NCI-H82 (cell line): ENCODE data around the gene TXLNB.

Experiments
- DNase-seq: peaks from one replicate; lab custom pipeline; 2025; lab: John Stamatoyannopoulos, UW

The TXLNB gene

DNA sequence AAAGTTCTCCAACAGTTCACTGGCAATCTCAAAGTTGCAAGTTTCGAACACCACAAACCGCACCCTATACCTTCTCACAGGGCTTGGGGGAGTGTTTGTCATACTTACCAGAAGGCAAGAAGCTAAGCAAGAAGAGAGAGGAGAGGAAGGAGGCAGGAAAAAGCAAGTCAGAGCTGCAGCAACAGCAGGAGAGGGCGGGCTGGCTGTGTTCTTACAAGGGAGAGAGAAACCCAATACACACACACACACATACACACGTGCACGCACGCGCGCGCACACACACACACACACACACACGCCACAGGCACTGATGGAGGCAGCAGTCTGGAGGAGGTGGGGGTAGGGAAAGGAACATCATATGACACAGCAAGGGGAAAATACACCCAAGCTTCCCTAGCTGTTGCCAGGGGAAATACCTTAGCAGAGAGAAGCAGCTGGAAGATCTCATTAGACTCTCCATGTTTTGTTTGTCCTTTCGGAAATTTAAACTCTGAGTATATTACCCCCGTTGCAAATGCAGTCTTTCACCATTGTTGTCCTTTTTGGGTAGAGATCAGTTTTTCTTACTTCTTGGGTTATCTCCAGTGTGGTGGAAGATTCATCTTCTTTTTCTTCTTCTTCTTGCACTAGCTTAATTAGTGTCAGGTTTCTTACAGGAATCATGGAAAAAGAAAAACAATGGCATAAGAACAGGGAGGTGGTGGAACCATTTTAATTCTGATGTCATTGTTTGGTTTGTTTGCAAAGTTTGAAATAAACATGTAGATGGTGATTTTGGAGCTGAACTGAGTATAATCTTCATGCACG lies at the start of gene TXLNB:
Gene TXLNB (minus strand): TSS at position 186 of the 807 bp plus-strand sequence. CDS start 3,099 bp downstream, outside the sequence.
- DNase-seq = peak; percentile 33

DNA sequence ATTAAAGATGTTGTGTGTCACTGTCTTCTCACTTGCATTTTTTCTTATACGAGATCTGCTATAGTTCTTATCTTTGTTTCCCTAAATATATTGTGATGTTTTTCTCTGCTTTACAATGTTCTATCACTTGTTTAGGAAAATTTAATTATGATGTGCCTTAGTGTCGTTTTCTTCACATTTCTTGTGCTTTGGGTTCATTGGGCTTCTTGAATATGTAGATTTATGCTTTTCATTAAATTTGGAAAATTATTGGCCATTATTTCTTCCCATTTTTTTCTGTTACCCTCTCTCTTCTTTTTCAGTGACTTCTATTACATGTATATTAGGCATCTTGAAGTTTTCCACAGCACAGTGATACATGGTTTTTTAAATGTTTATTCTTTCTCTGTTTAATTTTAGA lies 49.3 kb upstream of the TXLNB start:
- no peak for DNase-seq

DNA sequence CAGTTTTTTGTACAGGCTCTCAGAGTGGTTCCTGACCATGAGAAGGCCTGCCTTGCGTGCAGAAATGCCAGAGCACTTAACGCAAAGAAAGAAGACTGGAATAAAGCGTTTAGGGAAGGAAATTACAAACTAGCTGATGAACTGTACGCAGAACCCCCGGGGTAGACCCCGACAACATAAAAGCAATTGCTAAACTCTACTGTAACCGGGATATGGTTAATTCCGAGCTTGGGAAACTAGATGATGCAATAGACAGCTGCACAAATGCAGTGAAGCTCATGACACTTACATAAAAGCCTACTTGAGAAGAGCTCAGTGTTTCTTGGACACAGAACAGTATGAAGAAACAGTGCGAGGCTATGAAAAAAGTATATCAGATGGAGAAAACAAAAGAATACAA lies 47.0 kb upstream of the TXLNB start:
- no peak for DNase-seq

DNA sequence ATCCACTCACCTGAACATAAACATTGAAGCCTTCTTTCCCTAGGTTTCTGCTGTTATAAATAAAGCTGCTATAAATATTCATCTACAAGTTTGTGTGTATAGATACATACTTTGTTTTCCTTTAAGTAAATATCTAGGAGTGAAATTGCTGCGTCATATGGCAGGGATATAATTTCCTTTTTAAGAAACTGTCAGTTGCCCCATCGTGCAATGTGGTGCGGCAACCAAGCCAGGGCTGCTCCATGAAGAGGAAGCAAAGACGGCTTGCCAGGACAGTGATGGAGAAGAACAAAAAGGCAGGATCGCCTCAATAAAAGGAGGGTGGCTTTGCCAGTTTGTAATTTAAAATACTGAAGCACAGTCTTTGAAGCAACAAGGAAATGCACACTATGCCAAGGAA lies 46.0 kb upstream of the TXLNB start:
- no peak for DNase-seq

DNA sequence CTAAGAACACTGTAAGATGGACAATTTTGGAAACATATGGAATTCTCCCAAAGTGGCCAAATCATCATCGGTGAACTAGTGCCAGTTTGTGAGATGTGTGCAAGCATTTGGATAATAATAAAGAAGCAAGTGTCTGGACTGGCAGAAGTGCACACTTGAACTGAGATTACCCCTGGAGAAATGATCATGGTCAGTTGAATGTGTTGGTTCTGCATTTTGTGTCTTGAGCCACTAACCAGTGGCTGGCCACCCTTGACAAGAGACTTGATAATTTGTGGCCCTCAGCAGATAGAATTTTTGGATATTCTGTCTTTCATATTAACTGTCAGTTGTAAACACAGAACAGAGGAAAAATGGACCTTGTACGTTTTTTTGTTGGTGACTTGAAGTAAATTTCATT lies 45.2 kb upstream of the TXLNB start:
- DNase-seq = no peak

DNA sequence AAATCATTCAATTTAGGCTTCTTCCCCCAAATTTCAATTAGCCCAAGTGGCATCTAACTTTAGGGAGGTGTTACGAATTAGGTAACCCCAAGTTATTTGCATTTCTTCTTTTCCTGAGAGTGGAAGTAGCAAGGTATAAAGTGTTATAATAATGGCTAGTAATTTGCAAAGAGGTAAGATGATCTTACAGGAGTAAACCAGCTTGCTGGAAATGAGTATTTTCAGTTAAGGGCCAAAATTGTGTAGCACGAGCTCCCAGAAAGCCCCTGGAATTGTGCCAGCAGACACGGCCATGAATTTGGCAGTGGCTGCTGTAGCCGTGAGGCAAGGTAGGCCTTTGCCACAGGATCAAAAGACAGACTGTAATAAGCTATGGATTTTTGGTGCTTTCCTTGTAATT lies 44.7 kb upstream of the TXLNB start:
- DNase-seq = no peak

DNA sequence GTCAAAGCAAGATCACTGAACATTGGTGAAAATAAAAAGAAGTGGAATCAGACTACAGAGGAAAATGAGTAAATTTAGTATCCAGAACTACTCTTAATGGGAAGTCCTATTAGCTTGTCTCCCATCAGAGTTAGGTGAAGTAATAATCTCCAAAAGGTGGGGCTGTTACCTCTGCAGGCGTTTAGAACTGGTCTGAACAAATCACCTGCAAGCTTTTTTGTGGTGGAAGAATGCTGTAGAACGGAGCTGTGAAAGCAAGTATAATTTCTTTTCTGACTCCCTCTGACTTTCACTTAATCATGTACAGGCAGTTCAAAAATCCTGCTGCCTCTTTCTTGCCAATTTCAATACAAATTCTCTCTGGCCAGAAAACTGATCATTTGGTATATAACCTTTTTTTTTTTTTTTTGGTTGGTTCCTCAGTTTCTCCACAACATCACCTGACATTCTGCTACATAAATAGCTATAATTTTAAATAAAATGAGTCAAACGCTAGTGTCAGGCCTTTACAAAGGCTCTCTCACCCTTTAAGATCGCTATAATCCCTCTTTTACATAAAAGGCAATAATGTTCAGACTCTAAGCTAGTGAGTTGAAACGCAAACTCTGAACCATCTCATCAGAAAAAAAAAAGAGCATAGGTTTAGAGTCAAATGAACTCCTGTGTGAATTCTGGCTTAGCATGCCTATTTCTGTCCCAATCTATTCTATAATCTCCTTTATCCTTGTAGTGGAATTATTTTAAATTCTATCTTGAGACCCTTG lies 43.8 kb upstream of the TXLNB start:
- DNase-seq = no peak

DNA sequence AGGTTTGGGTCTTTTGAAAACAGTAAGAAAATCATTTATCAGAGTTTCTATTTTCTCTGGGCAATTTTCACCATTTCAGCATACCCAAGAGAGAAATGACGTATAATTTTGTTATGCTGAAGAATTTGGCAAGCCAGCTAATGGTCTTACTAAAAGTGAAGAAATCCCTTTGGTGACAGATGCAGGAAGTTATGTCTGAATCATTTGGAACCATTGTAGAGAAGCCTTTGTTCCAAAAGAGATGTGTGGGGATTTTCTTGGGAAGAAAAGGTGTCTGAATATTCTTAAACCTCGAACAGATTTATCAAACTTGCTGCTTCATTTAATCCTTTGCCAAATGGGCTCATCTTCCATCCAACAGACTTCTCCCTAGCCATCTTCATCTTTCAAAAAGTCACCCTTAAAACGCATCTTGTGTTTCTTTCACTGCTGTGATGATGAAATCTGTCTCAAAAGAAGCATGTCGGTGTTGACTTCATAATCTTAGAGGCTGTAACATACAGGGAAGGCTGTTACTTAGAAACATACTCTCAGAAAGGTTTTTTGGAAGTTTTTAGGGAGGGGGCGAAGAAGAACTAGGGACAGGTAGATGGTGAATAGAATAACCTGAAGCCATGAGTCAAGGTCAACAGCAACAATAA lies 43.1 kb upstream of the TXLNB start:
- DNase-seq = no peak

DNA sequence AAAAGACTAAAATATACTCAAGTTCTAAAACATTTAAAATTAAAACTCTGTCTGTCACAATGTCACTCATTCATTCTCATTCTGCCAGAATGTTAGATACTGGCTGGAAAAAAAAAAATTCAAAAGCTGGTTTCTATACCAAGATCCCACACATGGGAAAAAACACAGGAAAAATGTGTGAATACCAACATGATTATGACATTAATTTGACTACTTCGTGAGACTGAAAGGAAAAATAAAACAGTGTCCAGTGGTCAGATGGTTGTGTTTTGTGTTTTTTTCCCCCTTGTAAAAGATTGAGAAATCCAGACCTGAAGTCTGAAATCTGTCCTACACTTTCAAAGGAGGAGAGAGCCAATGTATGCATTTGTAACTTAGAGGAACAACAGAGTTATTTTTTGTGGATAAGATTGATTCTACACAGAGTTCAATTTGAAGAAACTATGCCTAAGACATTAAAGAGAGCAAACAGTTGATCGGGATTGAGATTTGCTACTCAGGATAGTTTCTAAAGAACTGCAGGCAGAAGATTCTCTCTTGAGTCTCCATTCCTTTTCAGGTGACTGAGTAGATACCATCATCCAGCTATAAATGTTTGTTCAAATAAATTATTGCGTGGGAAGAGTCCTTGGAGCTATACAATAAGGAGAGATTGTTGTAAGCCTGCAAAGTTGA lies 39.2 kb upstream of the TXLNB start:
- no peak for DNase-seq

DNA sequence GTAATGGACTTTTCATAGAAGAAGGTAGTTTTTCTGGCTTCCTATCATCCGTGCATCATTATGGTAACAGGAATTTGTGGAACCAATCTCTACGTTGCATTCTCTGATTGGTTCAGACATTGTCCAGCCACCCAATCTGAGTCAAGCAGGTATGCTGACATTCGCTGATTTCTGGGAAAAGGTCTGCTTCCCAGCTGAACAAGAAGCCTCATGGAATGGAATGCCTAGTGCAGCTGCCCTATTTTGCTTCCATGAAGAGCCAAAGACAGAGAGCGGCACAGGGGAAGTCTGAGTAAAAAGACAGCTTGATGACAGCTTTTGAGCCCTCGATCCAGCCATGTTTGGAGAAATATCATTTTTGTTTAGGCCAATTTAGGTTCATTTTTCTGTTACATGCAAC lies 38.5 kb upstream of the TXLNB start:
- DNase-seq = no peak

DNA sequence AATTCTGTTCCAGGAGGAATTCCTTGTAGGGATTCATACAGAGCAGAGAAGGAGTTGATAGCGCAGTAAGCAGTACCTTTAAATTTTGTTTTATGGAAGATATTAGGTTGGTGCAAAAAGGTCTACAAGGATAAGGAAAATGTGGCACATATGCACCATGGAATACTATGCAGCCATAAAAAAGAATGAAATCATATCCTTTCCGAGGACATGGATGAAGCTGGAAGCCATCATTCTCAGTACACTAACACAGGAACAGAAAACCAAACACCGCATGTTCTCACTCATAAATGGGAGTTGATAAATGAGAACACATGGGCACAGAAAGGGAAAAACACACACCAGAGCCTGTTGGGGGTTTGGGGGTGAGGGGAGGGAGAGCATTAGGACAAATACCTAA lies 37.4 kb upstream of the TXLNB start:
- no peak for DNase-seq

DNA sequence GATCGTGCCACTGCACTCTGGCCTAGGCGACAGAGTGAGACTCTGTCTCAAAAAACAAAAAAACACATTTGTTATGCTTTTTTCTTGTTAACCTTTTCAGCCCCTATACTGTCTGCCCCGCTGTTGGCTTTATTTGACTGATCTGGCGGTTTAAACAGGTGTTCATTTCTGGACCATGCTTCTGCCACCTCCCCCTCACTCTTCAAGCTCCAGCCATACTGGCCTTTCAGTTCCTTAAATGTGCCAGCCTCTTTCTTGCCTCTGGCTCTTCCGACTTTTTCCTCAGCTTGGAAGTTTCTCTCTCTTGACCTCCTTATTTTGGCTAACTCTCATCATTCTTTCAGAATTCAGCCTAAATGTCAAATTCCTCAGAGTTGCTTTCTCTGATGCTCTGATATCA lies 35.2 kb upstream of the TXLNB start:
- no peak for DNase-seq

DNA sequence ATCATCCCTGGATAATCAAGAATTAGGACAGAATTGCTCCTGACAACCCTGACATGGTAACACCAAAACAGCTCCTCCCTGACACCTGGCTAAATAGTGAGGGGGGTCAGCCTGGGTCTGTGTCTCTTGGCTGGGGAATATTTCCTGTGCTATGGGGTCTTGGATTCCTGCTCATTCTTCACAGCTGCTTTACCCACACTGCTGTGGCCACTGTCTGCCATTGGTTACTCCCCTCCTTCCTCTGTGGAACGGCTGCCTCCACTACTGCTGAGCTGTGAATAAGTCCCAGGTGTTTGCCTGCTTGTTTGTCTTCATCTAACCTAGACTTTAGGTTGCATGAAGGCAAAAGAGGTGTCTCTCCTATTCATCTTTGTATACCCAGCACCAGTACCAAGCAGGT lies 33.9 kb upstream of the TXLNB start:
- no peak for DNase-seq

DNA sequence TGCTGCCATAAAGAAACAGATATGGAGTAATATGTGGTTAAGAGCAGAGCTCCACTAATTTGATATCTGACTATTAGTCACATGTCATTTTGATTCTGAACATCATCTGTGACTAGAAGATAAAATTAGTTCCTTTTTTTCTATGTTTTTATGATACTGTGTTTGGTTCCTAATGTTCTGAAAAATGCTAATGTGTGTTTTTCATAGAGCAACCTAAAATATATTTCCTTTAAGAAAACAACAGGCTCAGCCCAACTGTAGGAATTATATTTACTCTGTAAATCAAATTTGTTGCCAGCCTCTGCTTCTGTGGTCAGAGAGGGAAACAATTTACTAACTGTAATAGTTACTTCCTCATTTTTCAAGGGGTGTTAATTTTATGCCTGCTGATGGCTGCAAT lies 33.3 kb upstream of the TXLNB start:
- no peak for DNase-seq

DNA sequence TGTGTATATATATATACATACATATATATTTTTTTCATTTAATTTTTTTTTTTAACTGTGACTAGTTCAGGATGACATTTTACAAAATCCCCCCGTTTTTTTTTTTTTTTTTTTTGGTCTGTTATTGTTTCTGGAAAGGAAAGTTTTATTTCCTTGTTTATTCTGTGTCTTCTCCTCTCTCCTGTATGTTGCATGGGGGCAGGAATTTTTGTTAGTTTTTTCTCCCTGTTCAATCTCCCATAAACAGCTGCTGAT lies 32.4 kb upstream of the TXLNB start:
- DNase-seq = no peak

DNA sequence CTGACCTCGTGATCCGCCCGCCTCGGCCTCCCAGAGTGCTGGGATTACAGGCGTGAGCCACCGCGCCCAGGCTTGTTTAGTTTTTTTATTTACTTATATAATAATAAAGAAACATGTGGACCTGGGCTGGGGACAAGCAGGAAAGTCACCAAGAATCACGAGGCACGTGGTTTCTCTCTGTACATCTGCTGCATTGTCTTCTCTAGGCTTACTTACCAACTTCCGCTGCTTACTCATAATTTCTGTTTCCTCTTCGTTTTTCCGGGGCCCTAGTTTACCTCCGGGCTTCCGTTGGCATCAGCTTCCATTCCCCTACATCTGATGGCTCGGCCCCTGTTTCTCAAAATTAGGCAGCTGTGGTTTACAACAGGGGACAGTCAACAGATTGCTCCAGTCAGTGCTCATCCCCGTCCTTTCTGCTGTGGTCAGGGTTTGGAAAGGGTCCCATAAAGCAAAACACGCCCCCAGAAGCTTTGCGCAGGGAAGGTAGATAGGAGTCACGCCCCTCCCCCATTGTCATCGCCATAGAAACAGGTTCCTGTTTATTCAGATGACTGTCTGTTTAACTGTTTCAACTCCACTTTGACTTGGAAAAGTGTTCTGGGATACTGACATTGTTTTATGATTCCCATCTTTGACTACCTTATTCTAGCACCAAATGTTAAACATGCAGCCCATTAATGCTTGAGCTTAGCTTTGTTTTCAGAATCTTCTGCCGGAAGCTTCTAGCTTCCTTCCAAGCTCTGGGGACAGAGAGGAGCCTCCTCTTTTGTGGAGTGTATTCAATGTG lies 31.9 kb upstream of the TXLNB start:
- DNase-seq = no peak

DNA sequence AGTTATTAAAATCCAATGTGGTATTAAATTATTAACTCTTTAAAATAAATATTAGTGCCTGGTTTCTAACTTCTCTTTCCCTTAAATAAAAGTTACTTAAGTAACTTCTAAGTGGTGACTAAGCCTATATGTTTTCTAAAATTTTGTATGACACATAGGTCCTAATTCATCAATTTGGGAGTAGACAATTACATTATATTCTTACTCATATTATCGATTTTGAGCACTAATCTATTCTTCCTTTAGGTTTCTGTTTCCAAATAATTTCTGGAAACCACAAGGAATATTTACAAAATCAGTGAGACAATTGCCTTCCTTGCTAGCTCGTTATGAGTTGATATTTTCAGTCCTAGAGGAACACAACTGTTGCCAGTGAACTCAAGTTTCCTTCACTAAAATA lies 28.3 kb upstream of the TXLNB start:
- DNase-seq = no peak

DNA sequence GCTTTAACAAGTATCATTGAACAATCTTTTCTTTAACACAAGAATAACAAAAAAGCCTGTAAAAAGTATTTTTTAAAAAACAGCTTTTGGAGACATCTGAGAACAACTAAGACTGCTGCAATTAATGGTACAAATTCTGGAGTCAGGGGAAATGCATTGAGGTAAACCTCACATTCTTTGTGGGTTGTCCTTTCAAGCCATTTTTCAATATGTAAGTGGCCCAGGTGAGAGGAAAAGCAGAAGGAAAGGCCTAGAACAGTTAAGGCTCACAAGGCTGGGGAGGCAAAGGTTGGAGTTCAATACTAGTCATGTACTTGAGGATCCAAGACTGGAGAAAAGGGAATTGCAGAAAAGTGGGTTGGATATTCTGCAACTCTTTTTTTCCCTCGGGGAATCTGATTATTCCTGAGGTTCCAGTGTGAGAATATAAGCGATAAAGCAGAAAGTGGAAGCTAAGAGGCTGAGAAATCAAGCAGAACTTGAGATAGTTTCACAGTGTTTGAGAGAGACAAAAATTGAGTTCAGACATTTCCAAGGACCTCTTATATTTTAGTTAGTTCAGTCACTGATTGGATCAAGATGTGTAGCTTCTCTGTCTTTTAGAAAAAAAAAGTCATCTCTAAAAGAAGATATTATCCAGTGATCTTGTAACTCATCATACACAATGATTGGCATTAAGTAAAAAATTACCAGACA lies 25.0 kb upstream of the TXLNB start:
- no peak for DNase-seq

DNA sequence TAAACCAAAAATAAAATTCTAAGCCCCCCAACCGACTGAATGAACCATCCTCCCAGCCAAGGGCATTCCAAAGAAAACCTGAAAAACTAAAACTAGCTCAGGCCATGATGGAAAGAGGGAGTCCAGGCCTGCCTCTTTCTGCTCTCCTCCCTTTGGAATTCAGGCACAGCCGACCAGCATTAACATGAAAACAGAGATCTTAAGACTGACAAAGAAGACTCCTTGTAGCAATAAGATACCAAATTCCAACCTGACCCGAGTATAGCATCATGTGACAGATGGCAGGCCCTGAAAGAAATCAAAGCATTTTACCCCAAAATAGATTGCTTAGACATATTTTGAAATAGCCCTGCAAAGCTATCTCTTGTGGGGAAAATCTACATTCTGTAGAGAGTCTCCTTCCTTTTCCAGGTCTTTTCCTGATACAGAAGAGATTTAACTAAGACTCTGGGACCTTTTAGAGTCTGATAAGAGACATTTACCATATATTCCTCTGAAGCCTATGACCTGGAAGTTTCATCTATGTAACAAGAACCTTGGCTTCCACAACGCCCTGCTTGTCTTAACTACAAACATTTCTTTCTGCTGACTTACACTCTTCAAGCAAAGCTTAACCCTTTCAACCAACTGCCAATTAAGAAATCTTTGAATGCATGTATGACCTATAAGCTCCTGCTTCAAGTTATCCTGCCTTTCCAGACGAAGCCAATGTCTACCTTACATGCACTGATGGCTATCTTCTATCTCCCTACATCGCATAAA lies 22.2 kb upstream of the TXLNB start:
- no peak for DNase-seq

DNA sequence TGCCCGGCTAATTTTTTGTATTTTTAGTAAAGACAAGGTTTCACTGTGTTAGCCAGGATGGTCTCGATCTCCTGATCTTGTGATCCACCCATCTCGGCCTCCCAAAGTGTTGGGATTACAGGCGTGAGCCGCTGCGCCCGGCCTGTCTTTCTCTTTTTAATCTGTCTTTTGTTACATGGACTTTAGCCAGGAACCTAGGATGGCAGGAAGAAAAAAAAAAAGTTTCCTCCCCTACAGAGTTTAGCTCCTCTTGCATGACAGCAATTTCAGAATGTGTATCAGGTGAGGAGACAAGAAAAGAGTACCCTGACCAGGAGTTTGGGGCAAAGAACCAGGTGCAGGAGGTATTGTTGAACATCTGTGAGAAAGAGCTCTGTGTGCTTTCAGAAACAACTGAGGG lies 21.4 kb upstream of the TXLNB start:
- DNase-seq = no peak

DNA sequence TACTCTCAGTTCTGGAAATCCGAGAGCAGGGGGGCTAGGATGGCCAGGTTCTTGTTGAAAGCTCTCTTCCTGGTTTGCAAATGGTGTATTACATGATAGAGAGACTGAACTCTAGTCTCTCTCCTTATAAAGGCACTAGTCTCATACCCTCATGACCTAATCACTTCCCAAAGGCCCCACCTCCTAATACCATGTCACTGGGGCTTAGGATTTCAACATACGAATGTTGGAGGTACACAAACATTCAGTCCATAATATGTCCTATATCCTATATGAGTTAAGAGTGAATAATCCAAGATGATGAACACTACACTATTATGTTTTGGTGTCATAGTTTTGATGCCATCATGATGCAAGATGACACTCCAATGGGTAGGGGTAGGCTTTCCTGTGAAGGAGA lies 20.0 kb upstream of the TXLNB start:
- no peak for DNase-seq
